ENCODE data around the gene SKIC8.

SKIC8 gene

DNA sequence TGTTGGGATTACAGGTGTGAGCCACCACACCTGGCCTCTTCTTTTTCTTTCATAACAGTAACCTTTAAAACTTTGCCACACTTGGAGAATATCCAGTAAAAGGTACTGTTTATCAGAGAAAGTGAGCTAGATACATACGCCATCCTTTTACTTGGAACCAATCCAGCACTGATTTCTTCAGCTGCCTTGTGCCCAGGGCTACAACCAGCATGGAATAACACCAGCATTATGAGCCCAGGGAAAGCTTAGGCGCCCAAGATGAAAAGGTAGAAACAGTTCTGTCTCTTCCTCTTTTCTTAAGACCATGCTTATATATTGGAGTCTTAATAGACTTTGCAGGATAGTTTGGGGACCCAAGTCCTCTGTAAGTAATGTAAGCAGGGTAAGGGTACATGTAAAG, 8.4 kb downstream of the SKIC8 start:
- FAIRE-seq, result no peak

DNA sequence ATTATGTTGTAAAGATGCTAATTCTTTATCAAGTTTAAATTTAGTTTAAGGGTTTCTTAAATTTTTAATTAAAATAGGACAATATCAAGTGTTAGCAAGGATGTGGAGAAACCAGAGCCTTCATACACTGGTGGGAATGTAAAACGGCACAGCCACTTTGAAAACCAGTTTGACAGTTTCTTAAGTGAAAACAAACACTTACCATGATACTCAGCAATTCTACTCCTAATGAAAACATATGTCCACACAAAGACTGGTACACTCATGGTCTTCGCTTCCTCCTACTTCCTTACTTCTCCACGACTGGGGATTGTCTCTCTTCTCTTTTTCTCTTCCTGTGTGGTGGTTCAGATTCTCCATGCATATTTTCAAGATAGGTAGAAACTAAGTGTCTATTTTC, 9.2 kb downstream of the SKIC8 start:
- no peak for FAIRE-seq

DNA sequence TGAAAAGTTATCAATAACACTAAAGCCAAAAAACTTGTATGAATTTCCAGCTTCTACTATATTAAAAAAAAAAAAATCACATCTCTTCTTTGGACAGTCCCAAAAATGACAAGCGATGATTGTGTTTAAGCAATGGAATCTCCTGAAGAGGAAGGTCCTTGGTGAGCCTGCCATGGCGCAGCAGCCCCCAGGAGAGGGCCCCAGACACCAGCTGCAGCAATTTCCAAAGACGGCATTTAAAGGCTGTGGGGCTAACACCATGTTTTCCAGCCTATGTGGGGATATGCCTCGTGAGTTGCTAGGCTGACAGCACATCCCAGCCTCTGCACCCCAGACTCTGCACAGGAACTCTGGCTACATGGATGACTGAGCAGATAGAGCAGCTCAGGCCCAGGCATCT, 14.7 kb downstream of the SKIC8 start:
- FAIRE-seq, result no peak

DNA sequence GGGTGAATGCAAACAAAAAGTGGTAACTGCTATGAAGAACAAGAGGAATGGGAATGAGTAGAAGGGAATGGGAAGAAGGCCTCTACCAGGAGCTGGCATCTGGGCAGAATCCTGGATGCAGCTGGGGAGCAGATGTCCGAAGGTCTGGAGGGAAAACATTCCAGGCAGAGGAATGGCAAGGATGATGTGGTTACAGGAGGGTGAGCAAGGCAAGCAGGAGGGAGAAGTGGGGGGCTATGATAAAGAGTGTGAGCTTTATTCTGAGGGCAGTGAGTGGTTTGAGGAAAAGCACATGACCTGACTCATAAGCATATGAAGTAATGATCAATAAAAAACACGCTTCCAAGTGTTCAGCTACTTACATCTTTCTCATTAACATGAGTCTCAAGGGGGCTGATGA, 17.1 kb downstream of the SKIC8 start:
- FAIRE-seq, result no peak

DNA sequence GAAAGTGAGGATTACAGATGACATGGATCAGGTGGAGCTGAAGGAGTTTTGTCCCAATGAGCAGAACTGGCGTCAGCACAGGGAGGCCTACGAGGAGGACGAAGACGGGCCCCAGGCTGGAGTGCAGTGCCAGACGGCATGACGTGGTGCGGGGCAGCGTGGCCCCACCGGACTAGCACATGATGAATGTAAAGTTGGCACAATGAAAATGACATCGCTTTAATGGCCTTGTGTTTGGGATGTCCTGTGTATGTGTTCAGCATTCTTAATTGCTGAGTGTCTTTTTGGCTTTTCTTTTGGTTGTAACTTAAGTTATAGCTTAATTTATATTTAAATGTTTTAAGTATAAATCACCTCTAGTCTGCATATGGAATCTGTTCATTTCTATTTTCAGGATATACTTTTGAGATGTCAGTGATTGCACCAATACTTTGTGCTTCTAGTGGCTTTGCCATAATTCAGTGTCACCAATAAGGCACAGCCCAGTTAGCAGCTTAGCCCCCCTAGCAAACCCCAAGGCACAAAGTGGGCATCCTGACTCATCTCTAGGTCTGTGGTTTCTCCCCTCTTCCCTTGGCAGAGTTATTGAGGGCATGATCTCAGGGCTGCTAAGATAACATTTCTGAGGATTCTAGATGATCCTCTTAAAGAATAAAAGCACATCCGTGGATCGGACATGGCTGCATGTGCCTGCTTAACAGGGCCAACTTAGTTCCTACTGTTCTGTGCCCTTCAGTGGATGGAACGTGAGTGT, 18.9 kb downstream of the SKIC8 start:
- no peak for FAIRE-seq

DNA sequence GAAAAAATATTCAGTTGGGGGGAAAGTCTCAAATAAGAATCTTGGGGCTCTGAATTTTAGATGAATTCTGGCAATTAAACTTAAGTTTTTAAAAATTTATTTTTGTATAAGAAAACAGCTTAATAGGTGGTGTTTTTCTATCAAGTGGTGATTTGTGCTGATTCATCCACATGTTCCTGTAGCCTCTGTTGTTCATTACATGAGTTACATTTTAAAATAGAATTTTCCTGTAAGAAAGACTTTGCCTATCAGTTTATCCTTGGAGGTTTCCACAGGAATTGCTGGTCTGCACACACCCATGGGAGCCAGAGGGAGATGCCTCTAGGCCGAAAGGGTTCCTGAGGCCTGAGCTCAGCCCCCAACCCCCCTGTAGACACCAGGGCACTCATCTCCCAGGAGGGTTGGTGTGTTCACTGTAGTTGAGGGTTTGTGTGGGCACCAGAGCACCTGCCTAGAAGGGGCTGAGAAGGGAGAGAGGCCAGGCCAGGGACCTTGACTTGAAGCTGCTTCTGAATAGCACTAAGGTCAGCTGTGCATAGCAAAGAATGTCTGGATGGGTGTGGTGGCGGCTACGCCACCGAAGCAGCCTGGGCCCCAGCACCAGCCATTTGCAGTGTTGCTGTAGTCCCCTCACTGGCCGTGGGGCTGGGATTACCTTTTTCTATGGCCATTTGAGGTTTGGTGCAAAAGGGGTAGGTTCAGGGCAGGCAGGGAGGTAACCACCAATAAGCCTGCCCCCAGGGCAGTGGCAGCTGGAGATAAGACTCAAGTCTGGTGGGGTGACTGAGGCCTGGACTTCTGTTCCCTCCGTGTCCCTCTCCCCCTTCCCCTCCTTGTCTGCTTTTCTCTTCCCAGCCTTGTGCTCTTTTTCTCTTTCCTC, 23.1 kb downstream of the SKIC8 start:
- no peak for FAIRE-seq

DNA sequence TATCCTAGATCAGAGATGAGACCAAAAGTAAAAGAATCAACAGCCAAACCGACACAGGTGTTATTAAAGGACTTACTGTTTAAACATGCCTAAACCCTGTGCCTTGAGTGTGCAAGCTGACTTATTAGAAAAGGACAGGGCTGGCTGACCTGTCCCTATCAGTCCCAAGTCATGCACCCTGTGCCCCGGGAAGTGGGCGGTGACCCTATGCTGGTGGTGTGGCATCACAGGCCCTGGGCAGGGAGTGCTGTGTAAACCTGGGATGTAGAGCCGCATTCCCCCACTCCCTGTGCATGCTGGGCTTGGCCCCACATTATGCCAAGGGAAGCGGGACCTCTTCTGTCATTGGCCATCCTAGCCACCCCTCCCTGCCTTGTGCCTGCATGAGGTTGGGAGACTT, 24.4 kb downstream of the SKIC8 start:
- FAIRE-seq, result no peak

DNA sequence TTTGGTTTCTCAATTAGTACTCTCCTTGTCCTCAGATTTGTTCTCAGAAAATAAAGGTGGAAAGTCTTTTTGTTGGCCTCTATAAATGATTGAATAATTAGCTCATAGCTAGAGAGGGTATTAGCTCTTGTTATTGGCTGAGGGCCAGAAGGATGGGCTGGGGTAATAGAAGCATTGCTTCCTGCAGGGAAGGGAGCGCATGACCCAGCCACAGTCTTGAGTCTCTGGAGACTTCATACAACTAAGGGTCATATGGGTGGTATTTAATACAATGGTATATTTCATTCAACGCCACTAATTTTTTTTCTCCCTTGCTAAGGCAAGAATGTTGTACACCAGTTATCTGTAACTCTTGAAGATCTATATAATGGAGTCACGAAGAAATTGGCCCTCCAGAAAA, 26.6 kb downstream of the SKIC8 start:
- FAIRE-seq, result no peak

DNA sequence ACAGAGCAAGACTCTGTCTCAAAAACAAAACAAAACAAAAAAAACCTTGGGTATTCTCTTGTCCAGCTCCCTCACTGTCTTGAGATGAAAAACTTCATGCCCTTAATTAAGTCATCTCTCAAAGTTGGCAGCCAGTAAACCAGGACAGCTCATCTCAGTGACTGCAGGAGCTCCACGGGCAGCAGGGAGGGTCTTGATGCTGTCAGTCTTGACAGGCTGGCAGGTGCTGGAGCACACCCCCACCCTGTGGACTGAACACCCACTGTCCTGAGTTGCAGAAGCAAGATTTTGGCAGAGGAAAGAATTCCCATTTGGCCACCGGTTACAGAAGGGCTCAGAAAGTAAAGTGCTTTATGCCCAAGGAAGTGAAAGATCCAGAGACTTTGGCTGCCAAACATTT, 27.1 kb downstream of the SKIC8 start:
- FAIRE-seq, result no peak

DNA sequence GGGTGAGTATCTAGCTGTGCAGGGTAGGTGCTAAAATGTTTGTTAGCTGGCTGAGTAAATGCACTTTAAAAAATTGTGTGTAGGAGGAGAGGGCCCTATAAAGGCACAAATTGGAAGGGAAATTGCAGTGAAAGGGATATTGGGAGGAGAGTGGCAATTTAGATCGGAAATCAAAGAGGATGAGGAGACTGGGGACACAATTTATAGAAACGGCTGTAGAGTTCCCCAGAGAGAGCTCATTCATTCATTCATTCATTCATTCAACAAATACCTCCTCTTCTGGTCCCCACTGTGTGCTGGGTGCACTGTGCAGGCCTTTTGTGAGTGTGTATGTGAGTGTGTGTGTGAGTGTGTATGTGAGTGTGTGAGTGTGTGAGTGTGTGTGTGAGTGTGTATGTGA, 32.6 kb downstream of the SKIC8 start:
- no peak for FAIRE-seq

DNA sequence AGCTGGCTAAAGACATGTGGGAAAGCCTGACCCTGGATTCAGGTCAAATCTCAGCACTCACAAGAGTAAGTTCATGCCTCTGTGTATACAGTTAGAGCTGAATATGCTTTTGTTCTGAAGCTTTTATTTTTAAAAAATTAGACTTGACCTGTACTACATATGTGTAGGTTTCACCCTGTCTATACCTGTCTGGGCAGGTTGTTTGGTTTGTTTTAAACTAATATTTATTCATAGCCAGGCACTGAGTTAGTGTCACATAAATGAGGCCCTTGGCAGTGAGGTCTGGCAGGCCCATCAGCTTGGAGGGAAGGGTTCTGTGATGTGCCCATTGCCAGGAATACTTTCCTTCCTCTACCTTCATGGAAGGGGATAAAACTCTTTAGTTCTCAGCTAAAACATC, 33.2 kb downstream of the SKIC8 start:
- FAIRE-seq, result no peak

DNA sequence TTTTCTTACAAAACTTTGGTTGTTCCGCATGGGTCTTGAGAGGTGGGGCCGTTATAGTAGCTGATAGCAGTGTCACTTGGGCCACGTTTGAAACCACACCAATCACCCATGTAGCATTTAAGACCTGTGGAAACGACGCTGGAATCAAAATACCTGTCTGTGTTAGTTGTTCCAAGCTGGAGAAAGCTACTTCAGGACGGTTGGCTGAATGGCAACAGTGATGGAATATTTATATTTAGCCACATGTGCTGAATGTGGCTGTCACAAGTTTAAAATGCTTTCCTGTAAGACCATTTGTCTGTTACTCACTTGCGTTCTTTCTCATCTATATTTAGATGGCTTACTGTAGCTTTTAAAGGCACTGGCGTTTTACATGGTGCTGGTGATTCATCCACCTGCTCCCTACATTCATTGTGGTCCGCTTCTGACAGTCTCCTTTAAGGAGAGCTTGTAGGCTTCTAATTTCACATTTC, 33.6 kb downstream of the SKIC8 start:
- FAIRE-seq, result no peak

DNA sequence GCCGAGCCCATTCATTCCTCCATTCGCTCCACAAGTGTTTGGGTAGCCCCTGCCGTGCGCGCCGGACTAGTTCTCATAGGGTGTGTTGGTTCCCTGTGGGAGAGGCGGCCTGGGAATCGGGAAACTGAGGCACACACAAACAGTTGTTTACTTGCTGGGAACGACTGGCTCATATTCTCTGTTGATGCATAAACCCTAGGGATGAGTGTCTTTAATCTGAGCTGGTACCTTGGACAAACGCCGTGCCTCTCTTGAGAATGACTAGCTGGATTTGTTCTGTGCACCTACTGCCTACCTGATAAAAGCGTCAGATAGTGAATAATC, 34.3 kb downstream of the SKIC8 start:
- no peak for FAIRE-seq

DNA sequence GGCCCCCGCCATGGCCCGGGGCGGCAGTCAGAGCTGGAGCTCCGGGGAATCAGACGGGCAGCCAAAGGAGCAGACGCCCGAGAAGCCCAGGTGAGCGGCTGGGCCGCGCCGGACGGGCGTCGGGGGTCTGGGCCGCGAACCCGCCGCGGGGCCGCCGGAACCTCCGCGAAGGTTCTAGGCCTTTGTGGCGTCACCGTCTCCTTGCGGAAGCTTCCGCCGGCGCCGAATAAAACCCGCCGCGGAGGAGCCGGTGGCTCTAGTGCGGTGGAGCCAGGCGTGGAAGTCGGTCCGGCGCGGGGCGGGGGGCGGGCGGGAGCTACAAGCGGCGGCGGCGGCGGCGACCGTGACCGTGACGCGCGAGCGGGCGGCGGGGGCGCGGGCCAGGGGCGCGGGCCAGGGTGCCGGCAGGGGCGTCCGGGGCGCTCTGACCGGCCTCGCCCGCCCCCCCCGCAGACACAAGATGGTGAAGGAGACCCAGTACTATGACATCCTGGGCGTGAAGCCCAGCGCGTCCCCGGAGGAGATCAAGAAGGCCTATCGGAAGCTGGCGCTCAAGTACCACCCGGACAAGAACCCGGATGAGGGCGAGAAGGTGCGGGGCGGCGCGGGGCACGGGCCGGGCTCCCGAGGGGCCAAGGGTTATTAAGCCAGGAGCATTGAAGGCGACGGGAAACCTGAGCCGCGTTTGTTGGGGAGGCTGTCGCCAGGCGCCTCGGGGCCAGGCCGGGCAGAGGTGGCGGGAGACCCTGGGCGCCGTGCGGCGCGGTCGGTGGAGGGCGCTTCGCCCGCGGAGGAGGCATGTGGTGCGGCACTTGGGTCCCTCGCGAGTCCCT, 34.9 kb downstream of the SKIC8 start, which contains the start of gene DNAJA4:
TSS of gene DNAJA4 (plus strand) at position 259 of the 833 bp plus-strand sequence. CDS start at position 461, 202 bp downstream.
- FAIRE-seq, result no peak

DNA sequence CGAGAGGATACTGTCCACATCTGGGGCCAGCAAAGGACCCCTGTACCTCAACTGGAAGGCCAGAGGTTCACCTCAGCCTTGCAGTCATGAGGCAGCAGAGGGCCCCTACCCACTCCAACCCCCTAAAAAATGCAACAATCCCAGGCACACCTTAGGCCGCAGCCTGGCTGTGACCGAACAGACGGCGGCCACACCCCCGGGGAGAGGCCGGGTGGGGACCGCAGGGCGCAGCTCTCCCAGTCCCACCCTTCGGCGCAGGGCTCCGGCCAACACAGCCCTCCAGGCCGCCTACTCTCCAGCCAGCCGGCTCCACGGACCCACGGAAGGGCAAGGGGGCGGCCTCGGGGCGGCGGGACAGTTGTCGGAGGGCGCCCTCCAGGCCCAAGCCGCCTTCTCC, 35.5 kb downstream of the SKIC8 start:
- no peak for FAIRE-seq

DNA sequence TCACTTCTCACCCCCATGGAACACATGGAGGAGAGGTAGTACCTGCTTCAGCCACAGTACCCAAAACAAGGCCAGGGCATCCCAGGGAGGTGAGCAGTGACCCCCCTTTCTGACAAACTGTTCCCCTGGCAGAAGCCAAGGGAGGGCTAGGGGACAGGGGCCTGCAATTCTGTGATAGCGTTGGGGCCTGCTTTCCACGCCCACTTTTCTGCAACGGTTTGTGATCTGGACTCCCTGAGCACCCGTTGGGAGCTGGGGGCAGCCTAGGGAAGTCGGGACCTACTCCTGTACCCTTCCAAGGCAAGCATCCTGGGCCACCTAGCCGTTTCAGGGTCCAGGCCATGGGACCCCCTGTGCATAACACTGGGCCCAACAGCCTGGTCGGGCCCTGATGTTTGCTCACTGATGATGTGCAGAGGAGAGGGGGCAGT, 36.0 kb downstream of the SKIC8 start:
- no peak for FAIRE-seq

DNA sequence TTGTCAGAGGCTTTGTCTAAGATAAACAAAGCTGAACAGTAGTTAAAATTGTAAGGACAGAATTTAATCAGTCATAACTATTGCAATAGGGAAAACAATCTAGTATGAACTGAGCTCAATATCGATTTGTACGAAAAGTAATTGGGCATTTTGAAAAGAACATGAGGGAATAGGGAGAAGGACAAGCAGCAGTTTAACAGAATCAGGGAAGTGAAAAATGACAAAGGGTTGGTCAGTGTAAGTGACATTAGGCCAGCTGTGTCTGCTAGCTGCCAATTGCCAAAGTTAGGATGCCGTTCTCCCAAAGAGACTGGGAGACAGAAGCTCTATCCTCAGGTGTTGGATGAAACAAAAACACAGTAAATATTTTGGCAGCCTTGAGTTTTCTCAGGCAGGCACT, 38.3 kb downstream of the SKIC8 start:
- no peak for FAIRE-seq

DNA sequence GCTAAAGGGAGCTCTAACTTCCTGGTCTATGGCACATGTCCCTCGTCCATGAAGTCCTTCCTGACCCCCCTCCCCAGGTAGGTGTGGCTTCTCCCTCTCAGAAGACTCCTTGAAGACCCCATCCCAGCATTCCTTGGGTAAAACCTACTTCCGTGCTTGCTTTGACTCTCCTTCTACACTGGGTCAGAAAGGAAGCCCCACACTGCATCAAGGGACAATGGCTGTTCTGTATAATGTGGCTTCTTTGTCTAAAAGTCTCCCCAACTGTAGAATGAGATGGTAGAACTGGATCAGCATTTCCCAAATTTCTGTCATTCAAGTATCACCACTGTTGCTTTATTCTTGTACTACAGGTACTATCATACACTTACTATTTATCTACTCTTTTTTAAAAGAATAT, 38.9 kb downstream of the SKIC8 start:
- FAIRE-seq, result no peak

DNA sequence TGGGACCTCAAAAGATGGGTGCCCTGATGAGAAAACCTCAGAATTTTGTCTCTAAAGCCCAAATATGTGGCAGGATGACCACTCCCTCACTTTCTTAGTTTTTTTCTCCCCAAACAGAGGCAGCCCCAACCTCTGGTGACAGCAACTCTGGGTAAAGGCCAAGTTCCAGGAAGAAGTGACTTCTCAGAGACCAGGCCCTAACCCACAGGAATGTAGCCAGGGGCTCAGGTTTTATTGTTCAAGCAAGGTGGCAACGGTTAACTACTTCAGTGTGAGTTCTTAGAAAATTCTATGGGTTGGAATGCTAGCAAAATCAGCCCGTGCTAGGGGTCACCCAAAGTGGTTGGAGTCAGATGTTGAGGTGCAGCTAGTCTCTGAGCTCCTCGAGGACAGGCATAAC, 40.2 kb downstream of the SKIC8 start:
- no peak for FAIRE-seq

DNA sequence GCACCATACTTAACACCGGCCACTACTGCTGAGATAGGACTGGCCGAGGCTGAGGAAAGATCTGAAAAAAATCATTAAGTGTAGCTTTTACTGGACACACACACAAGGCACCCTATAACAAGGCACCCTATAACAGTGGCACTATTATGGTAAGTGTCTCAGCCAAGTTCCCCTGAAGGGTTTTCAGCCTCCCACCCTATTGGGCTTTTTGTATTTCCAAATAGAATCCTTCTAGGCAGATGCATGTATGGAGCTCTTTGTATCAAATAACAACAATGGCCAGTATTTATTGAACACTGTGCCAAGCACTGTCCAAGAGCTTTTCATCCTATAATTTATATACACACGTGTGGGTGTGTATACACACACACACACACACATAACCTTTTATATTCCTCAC, 41.7 kb downstream of the SKIC8 start:
- no peak for FAIRE-seq

DNA sequence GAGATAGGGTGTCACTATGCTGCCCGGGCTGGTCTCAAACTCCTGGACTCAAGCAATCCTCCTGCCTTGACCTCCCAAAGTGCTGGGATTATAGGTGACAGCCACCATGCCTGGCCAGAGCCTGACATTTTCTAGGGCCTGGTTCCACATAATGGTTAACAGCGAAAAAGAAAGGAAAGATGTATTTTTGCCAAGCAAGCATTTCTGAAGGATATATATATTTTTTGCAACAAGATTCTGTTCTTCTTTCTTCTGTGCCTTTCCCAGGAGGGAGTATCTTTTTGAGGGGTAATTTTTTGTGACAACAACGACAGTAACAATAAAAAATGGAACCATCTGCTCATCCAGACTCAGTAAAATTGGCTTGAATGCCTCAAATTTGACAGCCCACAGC, 43.4 kb downstream of the SKIC8 start:
- FAIRE-seq, result no peak

DNA sequence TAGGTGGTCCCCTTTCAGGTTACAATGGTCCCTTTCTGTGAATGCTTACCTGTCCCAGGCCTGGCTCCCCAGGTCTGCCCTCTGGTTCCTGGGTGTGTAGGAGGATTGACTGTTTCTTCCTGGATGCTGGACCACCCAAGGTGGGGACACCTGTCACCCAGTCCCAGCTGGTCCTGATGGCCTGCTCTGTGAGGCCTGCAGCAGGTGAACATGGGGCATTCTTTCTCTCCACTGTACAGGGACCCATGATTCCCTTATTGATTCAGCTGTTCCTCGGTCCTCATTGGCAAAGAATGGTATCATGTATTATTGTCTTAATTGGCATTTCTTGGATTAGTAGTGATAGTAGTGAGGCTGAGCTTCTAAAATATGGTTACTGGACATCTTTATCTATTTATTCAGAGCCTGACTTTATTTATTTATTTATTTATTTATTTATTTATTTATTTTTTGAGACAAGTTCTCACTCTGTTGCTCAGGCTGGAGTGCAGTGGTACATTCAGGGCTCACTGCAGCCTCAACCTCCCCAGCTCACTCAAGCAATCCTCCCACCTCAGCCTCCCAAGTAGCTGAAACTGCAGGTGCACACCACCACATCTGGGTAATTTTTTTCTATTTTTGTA, 43.9 kb downstream of the SKIC8 start:
- FAIRE-seq, result no peak

DNA sequence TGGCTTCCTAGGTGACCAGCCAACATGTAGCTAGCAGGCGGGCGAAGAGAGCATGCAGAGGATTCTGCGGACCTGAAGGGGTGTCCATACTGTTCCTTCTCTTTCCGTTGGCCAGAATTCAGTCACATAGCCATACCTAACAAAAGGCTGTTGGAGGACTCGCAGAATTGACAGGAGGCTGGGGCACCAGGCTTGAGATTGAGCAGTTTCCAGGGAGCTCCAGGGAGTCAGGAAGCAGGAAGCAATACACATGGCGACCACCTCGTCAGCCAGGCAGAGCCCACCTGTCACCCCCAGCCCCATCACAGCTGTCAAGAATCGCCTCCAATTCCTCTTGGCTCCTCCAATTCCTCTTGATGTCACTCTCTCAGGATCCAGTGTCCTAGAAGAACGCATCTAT, 48.3 kb downstream of the SKIC8 start:
- no peak for FAIRE-seq
